ENCODE results near the gene NCDN.

NCDN gene

DNA sequence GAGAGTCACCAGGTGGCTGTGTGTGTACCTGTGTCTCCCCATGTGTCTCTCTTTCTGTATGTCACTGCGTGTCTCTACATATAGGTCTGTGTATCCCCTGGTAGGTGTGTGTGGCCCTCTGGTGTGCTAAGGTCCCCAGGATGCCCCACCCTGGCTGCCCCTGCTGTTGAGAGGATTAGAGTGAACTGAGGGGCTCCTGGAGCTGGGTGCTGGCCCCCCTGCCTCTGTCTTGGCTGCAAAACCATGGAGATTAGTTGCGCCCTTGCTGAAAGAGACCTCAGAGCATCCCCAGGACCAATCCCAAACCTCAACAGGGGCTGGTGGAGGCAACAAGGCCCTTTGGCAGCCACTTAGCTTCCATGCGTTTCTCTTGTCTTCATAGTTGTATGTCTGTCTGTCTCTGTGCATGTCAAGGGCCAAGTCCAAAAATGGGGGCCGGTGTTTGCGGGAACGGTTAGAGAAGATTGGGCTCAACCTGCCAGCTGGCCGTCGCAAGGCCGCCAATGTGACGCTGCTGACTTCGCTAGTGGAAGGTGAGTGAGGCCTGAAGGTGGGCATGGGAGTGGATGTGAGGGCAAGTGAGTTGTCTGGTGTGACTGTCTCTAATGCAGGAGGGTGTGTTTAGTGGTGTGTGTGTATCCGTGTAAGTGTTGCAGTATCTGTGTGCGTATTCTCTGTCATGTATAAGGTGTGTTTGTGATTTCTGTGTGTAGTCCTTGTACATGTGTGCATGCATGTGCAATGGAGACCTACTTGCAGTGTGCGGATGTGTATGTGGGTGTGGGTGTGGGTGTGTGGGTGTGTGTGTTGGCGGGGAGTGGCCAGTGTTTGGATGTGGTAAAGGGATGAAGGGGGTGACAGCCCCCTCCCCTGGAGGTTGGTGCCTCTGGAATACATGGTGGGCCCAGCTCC lies 32.2 kb downstream of the NCDN start:
- DNase-seq (ENCODE audit: low read depth in 1 of 2, low spot score in 1 of 2), result no peak

DNA sequence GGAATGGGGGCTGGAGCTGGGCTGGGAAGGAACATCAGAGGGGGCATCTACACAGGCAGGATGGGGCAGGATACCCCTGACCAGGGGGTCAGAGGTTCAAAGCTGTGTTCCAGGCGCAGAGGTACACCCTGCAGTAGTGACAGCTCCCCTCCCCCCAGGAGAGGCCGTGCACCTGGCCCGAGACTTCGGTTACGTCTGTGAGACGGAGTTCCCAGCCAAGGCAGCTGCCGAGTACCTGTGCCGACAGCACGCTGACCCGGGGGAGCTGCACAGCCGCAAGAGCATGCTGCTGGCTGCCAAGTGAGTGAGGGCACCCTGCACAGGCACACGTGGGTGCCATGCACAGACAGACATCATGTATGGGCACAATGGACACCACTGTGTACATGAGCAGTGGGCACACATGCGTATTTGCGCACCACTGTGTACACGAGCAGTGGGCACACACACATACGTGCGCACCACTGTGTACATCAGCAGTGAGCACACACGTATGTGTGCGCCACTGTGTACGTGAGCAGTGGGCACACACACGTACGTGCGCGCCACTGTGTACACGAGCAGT lies 33.0 kb downstream of the NCDN start:
- DNase-seq (ENCODE audit: low read depth in 1 of 2, low spot score in 1 of 2), result no peak

DNA sequence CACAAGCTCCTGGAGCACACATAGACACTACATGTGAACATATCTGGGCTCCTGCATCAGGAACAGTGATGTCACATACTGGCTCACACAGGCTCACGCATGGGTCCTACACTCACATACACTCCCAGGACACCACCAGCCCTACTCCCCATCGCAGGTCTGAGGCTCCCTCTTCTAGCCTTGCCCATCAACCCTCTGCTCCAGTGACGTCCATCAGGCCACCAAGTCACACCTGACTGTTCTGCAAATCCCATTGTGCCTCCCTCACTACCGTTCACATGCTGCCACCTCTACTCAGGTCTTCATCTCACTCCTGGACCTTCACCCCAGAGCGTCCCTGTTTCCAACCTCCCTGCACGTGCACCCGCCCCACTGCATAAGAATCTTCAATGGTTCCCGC lies 33.6 kb downstream of the NCDN start:
- no peak for DNase-seq (ENCODE audit: low read depth in 1 of 2, low spot score in 1 of 2)

DNA sequence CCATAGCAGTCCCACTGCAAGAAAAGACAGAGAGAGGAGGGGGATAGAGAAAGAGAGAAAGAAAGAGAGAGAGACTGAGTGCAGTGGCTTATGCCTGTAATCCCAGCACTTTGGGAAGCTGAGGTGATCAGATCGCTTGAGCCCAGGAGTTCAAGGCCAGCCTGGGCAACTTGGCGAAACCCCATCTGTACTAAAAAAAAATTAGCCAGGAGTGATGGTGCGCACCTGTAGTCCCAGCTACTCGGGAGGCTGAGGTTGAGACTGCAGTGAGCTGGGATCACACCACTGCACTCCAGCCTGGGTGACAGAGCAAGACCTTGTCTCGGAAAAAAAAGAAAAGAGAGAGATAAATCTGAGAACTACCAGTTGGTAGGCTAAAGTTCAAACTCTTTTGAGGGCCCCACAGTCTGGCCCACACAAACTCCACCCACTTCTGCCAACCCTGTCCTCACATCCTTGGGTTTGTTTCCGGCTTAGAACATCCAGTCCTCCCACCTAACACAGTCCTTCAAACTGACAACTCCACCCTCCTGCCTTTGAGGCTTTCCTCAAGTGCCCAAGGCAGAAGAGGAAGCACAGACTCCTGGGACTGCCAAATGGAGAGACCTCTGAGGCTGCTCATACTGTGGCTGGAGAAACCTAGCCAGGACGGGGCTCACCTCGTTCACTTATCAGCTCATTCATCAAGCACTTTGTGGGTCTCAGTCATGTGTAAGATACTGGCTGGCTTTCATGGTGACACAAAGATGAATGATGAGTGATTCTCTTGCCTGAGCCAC lies 35.6 kb downstream of the NCDN start:
- DNase-seq (ENCODE audit: low read depth in 1 of 2, low spot score in 1 of 2), result no peak

DNA sequence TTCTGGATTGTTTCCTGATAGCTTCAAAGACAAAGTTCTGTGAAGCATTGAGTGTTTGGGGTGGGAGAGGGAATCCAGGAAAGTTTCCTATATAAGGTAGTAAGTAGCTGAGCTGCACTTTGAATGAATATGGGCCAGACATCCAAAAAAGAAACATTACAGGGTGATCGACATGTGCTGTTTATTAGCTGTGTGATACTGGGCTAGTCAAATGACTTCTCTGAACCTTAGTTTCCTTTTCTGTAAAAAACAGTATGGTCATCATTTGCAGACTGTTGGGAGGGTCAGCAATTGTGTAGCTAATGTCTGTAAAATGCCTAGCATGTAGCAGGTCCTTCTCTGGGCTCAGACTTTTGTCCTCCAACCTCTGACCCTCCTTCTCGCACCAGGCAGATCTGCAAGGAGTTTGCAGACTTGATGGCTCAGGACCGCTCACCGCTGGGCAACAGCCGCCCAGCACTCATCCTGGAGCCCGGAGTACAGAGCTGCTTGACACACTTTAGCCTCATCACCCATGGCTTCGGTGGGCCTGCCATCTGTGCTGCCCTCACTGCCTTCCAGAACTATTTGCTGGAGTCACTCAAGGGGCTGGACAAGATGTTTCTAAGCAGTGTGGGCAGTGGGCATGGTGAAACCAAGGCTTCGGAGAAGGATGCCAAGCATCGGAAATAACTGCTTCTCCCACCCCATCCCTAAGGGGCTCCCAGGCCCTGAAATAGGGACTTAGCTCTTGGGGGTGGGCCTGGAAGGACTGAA lies 36.6 kb downstream of the NCDN start:
- no peak for DNase-seq (ENCODE audit: low read depth in 1 of 2, low spot score in 1 of 2)

DNA sequence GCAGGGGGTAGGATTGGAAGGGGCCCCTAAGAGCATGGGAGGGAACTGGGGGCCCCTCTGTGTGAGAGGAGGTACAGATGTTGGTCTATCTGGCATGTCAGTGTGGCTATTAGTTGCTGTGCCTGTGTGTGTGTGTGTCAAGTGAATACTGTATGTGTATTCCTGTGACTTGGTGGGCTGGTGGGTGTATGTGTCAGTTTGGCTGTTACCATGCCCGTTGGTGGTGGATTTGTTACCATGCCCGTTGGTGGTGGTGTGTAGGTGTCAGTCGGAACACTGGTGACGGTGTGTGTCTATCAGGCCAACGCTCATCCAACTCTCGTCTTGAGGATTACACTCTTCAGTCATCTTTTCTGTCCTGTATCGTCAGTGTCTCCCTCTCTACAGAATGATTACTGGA lies 38.1 kb downstream of the NCDN start:
- no peak for DNase-seq (ENCODE audit: low read depth in 1 of 2, low spot score in 1 of 2)

DNA sequence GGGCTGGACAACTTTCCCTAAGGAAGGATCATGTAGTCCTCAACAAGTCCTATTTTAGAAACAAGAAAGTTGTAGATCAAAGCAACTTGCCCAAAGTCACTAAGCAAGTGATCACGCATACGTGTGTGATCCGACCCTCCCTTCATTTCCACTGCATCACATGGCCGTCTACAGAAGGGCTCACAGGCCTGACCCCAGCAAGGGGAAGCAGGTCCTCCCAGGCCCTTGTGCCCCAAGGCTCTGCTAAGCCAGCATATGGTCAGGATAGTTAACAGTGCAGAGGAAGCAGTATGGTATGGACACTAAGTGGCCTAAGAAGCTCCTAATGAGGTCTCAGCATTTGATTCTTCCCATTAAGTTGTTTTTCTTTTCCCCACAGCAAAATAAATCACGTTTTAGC lies 40.3 kb downstream of the NCDN start:
- no peak for DNase-seq (ENCODE audit: low read depth in 1 of 2, low spot score in 1 of 2)

DNA sequence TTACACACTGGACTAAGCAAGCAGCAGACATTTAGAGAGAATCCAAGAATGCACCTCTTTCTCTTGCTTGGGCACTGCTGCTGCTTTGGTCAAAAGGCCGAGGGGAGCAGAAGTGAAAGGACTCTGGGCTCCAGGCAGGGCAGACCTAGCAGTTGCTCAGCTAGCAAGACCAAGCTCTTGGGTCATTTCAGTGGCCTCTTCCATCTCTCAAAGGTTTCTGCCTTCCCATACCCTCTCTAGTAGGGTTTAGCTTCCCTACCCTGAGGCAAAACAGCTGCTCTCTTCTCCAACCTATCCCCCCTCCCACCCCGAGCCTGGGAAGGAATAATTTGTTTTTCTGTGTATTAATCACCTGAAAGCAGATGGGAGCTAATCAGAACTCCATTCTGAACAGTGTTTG lies 41.3 kb downstream of the NCDN start:
- no peak for DNase-seq (ENCODE audit: low read depth in 1 of 2, low spot score in 1 of 2)

DNA sequence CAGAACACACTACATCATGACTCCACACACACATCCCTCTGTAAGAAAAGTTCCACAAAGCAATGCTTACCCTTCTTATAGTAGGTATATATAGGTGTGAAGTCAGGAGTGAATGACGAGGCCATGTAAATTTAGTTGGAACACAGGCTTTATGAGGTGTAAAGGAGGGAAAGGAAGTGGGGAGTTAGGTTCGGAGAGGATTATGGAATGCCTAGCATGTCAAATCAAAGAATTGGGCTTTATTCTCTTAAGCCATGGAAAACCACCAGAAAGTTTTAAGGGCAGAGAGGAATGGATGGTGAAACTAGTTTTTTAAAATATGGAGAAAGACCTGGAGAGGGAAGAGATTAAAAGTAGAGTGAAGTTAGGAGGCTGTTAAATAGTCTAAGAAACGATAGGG lies 41.8 kb downstream of the NCDN start:
- DNase-seq (ENCODE audit: low read depth in 1 of 2, low spot score in 1 of 2), result no peak

DNA sequence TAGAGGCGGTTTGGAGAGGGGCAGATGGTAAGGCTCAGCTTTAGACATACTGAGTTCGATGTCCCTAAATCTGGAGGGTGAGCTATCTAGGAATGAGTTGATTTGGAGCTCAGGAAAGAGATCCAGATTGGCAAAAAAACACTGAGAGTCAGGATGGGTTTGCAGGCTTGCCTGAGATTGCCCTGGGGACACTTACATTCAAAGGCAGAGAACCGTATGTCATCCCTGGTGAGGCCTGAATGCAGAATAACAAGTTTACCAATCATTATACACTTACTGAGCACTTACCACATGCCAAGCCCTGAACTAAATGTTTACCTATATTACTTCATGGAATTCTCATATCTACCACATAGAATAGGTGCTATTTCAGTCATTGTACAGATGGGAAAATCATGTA lies 43.0 kb downstream of the NCDN start:
- DNase-seq (ENCODE audit: low read depth in 1 of 2, low spot score in 1 of 2), result no peak

DNA sequence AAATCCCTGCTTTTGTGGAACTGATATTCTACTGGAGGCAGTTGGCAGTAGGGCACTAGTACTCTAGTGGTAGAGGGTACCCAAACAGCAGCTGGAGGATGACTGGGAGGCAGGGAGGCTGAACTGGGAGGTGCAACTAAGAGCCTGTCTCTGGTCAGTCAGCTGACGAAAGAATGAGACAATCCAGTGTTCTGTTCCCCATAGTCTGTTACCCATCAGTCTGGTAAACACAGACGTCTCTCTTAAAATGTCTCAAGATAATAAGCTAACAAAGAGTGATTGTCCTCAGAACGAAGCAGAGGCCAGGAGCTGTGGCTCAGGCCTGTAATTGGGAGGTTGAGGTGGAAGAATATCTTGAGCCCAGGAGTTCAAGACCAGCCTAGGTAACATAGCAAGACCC lies 45.9 kb downstream of the NCDN start:
- no peak for DNase-seq (ENCODE audit: low read depth in 1 of 2, low spot score in 1 of 2)

DNA sequence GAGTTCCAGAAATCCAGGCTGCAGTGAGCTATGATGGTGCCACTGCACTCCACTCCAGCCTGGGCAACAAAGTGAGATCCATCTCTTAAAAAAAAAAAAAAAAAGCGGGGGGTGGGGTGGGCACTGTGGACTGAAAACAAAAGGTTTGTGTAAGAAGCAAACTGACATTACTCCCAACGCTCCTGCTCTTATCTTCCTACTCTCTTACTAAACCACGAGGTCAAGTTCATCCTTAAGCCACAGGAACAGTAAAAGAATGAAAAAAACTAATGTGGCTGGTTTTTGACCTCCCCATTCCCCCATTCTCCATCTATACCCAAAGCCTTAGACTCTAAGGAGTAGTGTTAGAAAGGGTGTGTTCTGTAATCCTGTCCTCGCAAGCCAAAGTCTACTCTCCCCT lies 46.3 kb downstream of the NCDN start:
- no peak for DNase-seq (ENCODE audit: low read depth in 1 of 2, low spot score in 1 of 2)

DNA sequence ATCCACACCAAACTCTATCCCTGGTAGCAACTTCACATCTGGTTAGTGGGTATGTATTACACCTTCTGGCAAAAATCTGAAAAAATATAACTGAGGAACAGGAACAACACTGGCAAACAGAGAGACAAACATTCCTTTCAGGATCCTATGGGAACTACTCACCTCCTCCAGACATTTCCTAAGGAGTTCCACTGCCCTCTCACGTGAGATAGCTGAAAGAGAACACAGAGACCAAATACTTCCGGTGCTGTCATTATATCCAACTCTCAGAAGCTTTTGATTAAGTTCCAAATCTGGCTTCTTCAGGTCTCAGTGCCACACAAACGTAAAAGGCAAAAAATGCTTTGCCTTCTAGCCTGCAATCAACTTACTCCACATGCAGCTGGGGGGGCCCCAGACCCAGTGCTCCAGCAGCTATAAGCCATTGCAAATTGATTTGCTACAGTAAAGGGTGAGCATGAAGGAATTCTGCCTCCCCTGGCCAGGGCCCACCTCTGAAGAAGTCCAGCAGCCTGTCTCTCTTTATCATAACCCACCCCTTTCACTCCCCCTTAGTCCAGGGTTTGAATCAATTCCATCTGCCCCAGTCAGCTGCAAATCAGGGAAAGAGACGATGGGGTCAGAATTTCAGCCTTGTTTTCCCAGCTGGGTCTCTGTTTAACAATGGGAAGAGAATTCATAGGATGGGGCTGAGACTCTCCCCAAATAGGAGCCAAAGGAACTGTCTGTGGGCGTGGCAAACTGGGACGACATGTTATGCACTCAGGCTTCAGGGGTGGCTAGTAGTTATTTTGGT lies 47.7 kb downstream of the NCDN start:
- DNase-seq (ENCODE audit: low read depth in 1 of 2, low spot score in 1 of 2), result no peak

DNA sequence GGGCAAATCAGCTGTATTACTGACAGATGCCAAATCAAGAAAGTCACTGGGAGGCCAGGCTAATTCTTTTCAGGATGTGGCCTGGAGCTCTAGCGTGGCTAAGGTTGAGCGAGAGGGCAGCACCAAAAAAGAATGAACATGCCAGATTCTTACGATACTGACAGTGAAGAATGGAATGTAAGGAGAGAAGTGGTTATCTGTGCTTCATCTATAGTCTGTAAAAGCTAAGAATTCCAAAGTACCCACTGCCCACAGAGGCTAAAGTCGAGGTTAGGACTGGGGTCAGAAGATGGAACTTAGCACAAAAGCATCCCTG lies 48.2 kb downstream of the NCDN start:
- DNase-seq (ENCODE audit: low read depth in 1 of 2, low spot score in 1 of 2), result no peak

DNA sequence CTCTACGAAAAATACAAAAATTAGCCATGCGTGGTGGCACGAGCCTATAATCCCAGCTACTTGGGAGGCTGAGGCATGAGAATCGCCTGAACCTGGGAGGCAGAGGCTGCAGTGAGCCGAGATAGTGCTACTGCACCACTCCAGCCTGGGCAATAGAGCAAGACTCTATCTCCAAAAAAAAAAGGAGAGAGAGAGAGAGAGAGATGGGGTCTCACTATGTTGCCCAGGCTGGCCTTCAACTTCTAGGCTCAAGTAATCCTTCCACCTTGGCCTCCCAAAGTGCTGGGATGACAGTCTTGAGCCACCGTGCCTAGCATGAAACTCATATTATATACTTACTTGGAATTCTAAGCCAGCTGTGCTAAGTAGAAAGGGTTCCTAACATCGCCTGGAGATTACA lies 54.1 kb downstream of the NCDN start:
- no peak for DNase-seq (ENCODE audit: low read depth in 1 of 2, low spot score in 1 of 2)

DNA sequence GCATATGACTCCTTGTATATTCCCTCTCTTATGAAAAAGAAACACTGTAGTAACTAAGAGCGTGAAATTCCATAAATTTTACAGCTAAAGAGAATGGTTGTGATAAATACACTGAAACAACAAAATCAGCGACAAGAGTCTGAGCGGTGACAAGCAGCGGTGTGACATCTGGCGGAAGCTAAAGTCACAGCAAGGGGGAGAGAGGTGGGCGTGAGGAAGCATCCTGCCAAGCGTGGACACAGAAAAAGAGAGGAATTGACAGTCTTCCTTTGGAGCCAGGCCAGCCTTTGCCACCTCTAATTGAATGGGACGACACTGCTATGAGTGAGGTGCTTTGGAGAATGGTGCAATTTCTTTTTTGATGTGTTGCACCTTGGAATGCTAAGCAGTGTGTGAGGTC lies 57.8 kb downstream of the NCDN start:
- DNase-seq (ENCODE audit: low read depth in 1 of 2, low spot score in 1 of 2), result no peak
